ENCODE measurements around the gene KCNJ12.
"Not testable (repeated sequence)": the region's sequence is repeated elsewhere in the genome, so short reads cannot be mapped to it uniquely, and the experiment has no call there.

The KCNJ12 gene

GRCh38 chr17:21408224-21408623, 32.1 kb downstream of the KCNJ12 start:
- not testable (repeated sequence) for DNase-seq (ENCODE audit: low spot score)

- DNase-seq (ENCODE audit: low spot score), result not testable (repeated sequence)
Measured at GRCh38 chr17:21408766-21409300, 32.7 kb downstream of the KCNJ12 start.

GRCh38 chr17:21409388-21409787, 33.2 kb downstream of the KCNJ12 start:
- DNase-seq (ENCODE audit: low spot score), result not testable (repeated sequence)

- not testable (repeated sequence) for DNase-seq (ENCODE audit: low spot score)
Measured at GRCh38 chr17:21409971-21410370, 33.8 kb downstream of the KCNJ12 start.

- DNase-seq (ENCODE audit: low spot score), result not testable (repeated sequence)
Measured at GRCh38 chr17:21410371-21410770, 34.2 kb downstream of the KCNJ12 start.

- DNase-seq (ENCODE audit: low spot score), result not testable (repeated sequence)
Measured at GRCh38 chr17:21410906-21411678, 34.9 kb downstream of the KCNJ12 start.

GRCh38 chr17:21411679-21412205, 35.6 kb downstream of the KCNJ12 start:
- DNase-seq (ENCODE audit: low spot score), result not testable (repeated sequence)

GRCh38 chr17:21412207-21412681, 36.1 kb downstream of the KCNJ12 start:
- not testable (repeated sequence) for DNase-seq (ENCODE audit: low spot score)

GRCh38 chr17:21413570-21414279, 37.6 kb downstream of the KCNJ12 start:
- DNase-seq (ENCODE audit: low spot score), result not testable (repeated sequence)

GRCh38 chr17:21414616-21415015, 38.5 kb downstream of the KCNJ12 start:
- DNase-seq (ENCODE audit: low spot score), result not testable (repeated sequence)

- not testable (repeated sequence) for DNase-seq (ENCODE audit: low spot score)
Measured at GRCh38 chr17:21415166-21415990, 39.2 kb downstream of the KCNJ12 start.

- not testable (repeated sequence) for DNase-seq (ENCODE audit: low spot score)
Measured at GRCh38 chr17:21416471-21416981, 40.4 kb downstream of the KCNJ12 start.

- DNase-seq (ENCODE audit: low spot score), result not testable (repeated sequence)
Measured at GRCh38 chr17:21417349-21417748, 41.2 kb downstream of the KCNJ12 start.

GRCh38 chr17:21417921-21418320, 41.8 kb downstream of the KCNJ12 start:
- no peak for DNase-seq (ENCODE audit: low spot score)

GRCh38 chr17:21418446-21419298, 42.5 kb downstream of the KCNJ12 start:
- no peak for DNase-seq (ENCODE audit: low spot score)

GRCh38 chr17:21419299-21420239, 43.4 kb downstream of the KCNJ12 start:
- DNase-seq (ENCODE audit: low spot score), result no peak

- not testable (repeated sequence) for DNase-seq (ENCODE audit: low spot score)
Measured at GRCh38 chr17:21420503-21421090, 44.4 kb downstream of the KCNJ12 start.

- DNase-seq (ENCODE audit: low spot score), result not testable (repeated sequence)
Measured at GRCh38 chr17:21421421-21422310, 45.5 kb downstream of the KCNJ12 start.
